GM19397 (cell line): ENCODE data around the gene LRG1.
"Not testable (repeated sequence)": the region's sequence is repeated elsewhere in the genome, so short reads cannot be mapped to it uniquely, and the experiment has no call there.

Experiments used
- ATAC-seq: cut with Tn5 transposase; IDR thresholded peaks from one replicate; pipeline ENCODE4 v1.9.1; 2021; ENCODE audit warnings: mild to moderate bottlenecking, moderate library complexity; ENCODE audit not compliant: unreplicated experiment

LRG1 gene

DNA sequence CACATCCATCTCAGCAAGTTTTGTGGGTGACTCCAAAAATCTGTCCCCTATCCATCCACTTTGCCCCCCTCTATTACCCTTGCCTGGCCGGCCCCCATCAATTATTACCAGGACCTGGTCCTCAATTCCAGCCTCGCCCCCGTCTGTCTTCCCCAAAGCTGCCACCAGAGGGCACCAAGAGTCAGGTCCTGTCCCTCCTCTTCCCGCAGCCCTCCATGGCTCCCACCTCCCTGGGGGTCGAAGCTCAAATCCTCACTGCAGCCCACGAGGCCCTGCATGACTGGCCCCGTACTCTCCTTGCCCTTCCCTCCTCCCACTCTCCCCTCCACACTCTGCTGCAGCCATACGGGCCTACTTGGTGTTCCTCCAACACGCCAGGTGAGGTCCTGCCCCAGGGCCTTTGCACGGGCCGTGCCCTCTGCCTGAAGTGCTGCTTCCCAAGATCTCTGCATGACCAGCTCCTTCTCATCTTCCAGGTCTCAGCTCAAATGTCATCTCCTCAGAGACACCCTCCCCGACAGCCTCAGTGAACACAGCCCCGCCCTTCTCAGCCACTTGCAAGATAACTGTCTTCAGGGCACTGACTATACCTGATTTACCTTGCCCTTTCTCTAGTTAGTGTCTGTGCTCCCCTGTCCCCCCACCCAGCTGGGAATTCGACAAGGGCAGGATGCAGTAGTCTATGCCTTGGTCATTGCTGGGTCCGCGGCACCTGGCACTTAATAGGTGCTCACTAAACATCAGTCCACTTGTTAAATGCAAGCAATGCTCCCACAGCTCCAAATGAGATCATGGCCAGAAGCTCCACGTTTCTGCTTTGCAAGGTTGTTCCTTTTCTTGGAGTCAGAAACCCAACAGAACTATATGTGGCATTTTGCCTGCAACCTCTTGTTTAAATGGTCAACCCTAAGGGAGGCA, 36.4 kb upstream of the LRG1 start:
- ATAC-seq: no peak

DNA sequence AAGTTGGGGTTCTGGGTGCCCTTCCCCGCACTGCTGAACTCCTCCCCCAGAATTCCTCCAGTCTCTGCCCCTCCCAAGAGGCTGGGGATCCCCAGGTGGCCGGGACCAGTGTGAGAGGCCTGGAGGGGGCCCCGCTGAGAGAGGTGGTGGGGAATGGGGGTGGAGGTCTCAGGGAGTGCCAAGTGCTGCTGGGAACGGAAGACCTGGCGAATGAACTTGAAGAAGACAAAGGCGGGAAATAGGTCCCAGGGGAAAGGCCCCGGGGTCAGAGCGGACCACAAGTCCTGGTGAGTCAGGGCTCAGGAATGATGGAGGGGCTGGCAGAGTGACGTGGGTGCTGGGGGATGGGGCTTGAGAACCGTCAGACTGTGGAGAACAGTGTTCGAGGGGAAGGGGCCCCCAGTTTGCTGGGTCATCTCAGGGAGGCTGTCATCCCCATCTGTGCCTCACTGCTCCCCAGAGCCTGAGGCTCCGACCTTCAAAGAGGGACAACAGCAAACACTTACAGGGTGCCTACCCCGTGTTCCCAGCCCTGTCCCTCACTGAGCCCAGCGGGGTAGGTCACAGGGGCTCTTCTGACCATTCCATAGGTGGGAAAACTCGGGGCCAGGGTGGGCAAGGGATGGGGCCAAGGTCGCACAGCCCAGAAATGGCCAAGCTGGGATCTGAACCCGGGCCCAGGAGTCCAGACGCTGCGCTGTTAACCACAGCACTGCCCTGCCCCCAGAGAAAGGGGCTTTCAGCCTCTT, 35.6 kb upstream of the LRG1 start:
- ATAC-seq: no peak

DNA sequence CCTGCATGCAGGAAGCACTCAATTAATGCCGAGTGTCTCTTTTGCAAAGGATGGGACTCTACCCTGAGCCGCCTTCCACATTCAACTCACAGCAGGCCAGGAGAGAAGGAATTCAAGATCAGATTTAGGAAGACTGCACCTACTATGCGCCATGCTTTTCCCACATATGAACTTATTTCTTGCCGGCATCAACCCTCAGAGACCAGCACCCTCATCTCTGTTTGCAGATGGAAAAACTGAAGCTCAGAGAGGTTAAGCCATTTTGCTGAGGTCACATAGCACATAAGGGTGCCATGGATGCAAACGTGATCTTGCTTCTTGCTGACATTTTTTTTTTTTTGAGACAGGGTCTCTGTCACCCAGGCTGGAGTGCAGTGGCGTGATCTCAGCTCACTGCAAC, 33.8 kb upstream of the LRG1 start:
- no peak for ATAC-seq

DNA sequence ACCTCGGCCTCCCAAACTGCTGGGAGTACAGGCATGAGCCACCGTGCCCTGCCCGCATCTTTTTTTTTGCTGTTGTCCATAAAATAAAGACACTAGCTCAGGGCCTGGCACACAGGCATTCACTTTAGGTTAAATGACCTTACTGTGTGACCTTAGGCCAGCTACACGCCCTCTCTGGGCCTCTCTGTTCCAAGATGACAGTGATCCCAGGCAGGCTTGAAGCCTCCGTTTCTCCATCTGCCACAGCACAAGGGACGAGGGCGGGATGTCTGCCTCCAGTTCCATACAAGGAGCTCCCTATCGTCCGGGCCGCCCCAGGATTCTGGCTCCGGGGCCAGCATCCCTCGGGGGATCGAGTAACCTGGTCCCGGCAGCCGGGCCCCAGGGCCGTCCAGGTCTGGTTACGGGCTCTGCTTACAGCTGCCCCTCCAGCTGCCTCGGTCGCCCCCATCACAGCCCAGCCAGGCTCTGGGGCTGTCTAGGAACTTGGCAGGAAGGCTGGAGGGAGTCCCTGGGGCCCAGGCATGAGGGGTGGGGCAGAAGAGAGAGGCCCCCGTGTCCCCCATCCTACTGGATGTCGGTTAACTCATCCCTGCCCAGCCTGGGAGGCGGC, 31.6 kb upstream of the LRG1 start:
- no peak for ATAC-seq

DNA sequence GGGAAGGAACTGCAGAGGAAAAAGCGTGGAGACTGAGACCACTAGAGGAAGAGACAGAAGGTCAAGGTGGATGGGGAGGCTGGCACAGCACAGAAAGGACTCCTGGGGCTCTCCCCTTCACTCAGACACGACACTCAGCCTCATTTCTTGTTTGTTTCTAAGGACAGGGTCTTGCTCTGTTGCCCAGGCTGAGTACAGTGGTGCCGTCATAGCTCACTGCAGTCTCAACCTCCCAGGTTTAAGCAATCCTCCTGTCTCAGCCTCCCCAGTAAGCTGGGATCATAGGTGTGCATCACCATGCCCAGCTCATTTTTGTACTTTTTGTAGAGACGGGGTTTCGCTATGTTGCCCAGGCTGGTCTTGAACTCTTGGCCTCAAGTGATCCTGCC, 31.1 kb upstream of the LRG1 start:
- ATAC-seq: no peak

DNA sequence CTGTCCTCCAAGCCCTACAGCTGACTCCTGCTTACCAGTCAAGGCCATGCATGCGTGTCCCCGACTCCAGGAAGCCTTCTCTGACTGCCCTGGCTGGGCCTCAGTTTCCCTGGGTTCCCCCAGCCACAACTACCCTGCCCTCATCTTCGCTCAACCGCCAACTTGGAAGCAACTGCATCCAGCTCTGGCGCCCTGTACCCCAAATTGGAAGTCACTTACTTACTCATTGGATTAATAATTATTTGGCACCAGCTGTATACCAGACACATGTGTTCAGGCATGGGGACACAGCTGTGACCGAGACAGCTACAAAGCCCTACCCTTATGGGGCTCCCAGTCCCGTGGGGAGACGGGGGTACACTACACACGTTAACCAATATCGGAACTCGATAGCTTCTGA, 30.6 kb upstream of the LRG1 start:
- ATAC-seq: no peak

DNA sequence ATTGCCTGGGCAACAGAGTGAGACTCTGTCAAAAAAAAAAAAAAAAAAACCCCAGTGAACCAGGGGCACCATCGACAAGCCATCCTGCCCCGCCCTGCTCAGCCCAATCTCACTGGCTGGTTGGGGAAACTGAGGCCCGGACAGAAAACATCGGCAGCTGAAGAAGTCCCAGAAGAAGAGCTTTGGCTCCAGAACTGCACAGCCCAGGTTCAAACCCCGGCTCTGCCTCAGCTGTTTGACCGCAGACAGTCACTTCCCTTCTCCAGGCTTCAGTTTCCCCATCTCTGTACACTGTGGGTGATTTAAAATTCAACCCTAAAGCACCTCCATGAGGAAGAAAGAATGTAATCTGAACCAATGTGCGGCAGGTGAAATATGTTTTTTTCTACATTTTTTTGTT, 29.1 kb upstream of the LRG1 start:
- ATAC-seq: no peak

DNA sequence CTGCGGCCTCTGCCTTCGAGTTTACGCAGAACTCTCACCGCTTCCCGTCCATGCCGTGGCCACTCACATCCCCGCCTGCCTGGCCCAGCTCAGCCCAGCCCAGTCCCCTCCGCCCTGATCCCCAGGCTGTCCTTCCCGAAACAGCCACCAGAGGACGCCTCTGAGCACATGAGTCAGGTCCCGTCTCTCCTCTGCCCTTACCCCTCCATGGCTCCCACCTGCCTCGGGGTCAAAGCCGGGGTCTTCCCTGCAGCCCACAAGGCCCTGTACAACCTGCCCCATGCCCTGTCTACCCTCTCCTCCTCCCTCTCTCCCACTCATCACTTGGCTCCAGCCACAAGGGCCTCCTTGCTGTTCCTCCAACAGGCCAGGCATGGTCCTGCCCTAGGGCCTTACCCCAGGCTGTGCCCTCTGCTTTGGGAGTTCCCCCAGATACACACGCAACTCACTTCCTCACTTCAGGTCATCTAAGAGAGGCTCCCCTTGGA, 27.8 kb upstream of the LRG1 start:
- ATAC-seq: no peak

DNA sequence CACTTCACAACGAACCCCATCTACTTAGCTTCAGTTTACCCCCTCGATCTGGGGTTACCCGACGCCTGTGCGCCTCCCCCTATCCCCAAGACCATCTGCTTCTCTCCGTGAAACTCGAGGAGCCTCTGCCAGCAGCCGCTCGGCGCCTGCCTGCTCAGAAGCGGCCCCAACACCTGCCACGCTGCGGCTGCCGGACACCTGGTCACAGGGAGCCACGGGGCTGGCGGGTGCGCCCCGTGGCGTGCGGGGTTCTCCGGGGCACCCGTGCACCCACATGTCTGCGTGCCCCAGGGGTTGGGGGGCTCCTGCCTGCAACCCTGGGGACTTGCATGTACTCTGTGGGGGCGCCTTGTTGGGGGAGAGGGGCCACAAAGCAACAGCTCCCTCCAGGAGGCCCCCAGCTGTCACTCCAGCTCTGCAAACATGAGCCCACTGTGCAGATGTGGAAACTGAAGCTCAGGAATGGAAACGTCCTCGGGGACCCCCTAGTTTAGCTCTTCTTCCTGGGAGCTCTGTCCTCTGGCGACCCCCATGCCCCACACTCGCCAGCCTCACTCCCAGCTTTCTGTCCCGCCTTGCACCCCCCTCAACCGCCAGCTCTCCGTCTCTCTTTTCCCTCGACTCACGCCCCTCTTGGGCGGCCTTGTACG, 26.7 kb upstream of the LRG1 start:
- ATAC-seq: no peak

DNA sequence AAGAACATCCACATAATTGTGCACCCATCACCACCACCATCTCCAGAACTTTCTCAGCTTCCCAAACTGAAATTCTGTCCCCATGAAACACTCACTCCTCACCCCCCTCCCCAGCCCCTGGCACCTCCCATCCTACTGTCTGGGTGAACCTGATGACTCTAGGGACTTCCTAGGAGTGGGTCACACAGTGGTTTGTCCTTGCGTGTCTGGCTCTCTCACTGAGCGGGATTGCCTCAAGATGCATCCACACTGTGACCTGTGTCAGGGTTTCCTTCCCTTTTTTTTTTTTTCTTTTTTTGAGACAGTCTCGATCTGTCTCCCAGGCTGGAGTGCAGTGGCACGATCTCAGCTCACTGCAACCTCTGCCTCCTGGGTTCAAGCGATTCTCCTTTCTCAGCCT, 23.7 kb upstream of the LRG1 start:
- not testable (repeated sequence) for ATAC-seq

DNA sequence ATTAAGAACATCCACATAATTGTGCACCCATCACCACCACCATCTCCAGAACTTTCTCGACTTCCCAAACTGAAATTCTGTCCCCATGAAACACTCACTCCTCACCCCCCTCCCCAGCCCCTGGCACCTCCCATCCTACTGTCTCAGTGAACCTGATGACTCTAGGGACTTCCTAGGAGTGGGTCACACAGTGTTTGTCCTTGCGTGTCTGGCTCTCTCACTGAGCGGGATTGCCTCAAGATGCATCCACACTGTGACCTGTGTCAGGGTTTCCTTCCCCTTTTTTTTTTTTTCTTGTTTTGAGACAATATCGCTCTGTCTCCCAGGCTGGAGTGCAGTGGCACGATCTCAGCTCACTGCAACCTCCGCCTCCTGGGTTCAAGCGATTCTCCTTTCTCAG, 22.2 kb upstream of the LRG1 start:
- not testable (repeated sequence) for ATAC-seq

DNA sequence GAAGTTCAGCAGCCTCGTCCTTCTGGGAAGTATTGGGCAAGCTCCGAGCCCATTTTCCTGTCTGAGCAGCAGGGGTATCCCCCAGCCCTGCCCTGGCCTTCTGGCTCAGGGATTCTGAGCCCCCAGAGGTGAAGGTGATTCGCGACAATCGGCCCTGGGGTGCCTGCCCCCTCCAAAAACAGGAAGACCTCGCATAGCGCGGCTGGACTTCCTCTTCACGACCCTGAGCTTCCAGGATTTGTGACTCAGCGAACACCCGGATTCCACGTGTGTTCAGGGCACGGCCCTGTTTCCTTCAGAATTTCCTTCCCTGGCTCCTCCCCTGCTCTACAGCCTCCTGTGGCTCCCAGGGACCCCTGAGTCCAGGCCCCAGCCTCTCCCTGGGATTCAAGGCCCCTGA, 19.7 kb upstream of the LRG1 start, which contains the start of gene SEMA6B:
TSS of gene SEMA6B (minus strand) at position 116 of the 400 bp plus-strand sequence. CDS start 1,227 bp downstream, outside the sequence.
- no peak for ATAC-seq

DNA sequence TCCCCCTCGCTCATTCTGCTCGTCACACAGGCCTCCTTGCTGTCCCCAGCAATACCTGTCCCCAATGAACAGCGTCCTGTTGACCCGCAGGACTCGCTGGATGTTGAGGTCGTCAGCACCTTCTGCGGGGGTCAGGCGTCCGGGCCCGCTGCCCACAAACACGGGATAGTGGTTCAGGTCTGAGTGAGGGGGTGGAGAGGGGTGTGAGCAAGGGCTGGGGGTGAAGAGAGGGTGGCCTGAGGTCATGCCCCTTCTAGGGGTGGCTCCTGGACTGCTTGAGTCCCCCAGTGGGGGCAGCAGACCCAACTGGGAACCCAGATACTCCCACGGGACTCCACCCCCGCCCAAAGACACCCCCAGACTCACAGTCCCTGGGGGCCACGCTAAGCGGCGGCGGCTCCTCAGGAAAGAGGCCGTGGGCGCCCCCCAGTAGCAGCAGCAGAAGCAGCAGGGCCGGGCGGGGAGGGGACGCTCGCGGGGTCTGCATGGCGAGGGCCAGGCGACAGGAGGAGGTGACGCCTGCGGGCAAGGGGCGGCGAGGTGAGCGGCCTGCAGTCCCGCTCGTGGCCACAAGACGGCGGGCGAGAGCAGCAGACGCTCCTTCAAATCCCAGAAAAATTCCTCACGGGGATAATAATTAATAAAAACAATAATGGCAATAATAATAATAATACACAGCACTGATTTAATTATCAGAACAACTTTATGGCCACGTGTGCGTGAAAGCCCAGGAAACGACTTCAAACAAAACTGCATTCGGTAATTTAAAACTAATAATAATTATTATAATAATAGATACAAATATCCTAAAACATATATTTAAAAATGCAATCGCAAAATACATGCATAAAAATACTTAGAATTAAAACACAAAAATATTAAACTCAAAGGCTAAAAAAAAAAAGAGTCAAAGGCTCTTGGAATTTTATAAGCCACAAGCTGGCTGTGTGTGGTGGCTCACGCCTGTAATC, 18.4 kb upstream of the LRG1 start:
- ATAC-seq: no peak

DNA sequence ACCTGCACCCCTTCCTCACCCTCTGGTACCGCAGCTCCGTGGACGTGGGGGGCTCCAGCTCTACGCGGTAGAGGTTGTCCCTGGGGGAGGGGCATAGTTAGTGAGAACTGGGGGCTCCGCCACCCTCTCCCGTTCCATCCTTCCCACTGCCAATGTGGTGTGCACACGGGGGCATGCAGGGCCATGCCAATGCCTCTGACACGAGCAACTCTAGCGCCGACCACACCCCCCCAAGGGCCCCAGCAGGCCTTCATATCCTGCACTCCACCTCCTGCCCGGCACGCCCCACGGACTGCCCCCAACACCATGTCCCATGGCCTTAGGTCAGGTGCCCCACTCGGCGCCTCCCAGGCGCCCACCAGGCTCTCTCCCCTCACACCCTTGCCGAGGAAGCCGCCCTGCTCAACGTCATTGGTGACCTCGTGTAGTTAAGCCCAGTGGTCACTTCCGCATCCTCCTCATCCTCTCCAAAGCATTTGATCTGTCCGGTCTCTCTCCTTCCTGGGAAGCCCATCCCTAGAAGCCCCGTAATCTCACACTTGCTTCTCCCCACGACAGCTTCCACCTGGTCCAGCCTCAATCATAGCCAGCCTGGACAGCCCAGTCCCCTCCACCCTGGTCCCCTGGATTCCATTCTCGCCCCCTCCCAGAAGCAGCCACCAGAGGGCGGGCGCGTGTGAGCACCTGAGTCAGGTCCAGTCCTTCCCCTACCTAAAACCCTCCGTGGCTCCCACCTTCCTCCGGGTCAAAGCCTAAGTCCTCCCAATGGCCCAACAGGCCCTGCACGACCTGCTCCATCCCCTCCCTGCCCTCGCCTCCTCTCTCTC, 17.5 kb upstream of the LRG1 start:
- no peak for ATAC-seq

DNA sequence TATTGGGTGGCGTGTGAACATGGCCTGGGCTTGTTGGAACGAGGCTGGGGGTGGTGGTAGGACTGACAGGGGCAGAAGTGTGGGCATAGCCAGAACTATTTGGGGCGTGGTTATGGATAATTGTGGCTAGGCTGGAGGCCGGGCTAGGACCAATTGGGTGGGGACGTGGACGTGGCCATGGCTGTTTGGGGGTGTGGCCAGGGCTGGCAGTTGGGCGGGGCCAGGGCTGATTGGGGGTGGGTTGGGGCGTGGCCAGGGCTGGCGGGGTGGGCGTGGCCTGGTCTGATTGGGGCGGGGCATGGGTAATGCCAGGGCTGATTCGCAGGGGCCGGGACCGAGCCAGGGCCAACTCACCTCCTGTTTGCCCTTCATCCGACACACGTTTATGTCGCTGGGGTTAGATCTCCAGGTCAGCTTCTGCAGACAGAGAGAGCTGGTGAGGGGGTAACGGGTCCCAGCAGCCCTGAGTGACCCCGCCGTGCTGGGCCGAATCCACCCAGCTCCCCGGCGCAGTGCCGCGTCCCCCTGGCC, 16.8 kb upstream of the LRG1 start:
- no peak for ATAC-seq

DNA sequence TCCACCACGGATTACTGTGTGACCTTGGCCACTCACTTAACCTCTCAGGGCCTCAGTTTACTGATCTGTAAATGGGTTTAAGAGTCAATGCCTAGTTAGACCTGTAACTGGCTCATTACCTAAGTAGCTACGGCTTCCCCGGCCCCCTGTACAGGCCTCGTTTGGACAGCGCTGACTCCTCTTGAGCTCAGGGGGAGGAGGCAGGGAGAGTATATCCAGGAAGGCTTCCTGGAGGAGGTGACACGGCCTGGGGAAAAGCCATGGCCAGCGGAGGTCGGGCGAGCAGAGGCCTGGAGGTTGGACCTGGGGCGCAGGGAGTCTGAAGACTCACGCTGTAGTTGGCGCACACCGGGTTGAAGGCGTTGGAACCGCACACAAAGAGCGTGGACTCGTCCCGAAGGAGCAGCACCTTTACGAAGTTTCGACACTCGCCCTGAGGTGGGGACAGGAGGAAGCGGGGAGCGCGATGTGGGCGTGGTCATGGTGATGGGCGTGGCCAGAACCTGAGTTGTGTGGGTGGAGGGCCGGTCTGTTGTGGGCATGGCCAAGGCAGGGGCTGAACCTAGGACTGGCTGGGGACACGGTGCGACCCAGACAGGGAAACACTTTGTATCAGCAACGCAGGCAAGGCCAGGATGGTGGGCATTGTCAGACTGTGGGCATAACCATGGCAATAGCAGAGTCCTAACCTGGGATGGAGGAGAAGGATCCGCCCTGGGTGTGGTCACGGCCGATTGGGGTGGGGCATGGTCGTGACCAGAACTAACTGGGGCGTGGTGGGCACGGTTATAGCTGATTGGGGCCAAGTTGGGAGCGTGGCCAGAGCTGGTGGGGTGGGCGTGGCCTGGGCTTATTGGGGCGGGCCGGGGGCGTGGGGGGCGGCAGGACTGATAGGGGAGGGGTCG, 16.1 kb upstream of the LRG1 start:
- ATAC-seq: no peak

DNA sequence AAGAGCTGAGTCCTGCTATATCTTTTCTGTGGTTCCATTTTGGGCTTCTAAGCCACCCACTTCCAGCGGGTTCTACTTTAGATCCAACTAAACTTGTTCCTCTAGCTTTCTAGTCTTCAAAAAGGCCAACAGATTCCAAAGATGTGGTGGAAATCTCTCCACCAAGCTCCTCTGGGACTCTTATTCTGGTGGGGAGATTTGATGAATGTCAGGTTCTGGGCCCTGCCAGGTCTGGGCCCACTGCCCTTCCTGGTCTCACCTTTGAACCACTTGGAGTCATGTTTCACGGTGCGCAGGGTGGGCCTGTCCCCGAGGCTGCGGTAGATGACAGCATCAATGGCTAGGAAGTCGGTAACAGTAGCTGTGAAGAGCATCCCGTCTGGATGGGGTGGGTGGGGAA, 14.9 kb upstream of the LRG1 start:
- no peak for ATAC-seq

DNA sequence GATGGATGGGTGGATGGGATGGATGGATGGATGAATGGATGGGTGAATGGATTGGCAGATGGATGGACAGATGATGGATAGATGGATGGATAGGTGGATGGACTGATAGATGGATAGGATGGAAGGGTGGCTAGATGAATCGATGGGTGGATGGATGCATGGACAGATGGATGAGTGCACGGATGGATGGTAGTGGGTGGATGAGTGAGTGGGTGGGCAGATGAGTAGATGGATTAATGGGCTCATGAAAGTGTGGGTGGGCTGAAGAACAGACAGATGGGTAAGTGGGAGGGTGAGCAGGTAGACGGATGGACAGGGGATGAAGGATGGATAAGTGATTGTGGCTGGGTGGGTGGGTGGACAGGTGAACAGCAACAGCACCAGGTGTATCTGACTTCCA, 13.9 kb upstream of the LRG1 start:
- no peak for ATAC-seq
